Spleen (tissue), 7 donors: ENCODE results near the gene CIB1.

Source experiments
- POLR2A ChIP-seq, 3 donors: fragments of 450-650 bp; IDR thresholded peaks; one replicate each; pipeline ENCODE4 v1.5.1; 2017; ENCODE audit warnings: antibody characterized with exemption in 3 of 3, mild to moderate bottlenecking in 1 of 3
- TF ChIP-seq, protein P1 (sequence below), 11 experiments: fragments of 200-600 bp in 7 of 11; fragments of 450-650 bp in 4 of 11; sonication (generic) in 4 of 11; IDR thresholded peaks in 8 of 11; conservative IDR thresholded peaks in 3 of 11; 1 replicate in 7 of 11; 2 replicates in 4 of 11; pipeline versions ENCODE4 v1.4.0 to v1.8.0; 2016 to 2021; ENCODE audit warnings: antibody characterized with exemption in 11 of 11, inconsistent platforms in 4 of 11, mild to moderate bottlenecking in 1 of 11
- donor health status: DM: no; HTN: no; CAD: no; lungs with moderate emphysema.
- donor health status: DM: no; HTN: no; CAD: no.
- donor health status: DM: no; HTN: no; CAD: no.

DNA sequence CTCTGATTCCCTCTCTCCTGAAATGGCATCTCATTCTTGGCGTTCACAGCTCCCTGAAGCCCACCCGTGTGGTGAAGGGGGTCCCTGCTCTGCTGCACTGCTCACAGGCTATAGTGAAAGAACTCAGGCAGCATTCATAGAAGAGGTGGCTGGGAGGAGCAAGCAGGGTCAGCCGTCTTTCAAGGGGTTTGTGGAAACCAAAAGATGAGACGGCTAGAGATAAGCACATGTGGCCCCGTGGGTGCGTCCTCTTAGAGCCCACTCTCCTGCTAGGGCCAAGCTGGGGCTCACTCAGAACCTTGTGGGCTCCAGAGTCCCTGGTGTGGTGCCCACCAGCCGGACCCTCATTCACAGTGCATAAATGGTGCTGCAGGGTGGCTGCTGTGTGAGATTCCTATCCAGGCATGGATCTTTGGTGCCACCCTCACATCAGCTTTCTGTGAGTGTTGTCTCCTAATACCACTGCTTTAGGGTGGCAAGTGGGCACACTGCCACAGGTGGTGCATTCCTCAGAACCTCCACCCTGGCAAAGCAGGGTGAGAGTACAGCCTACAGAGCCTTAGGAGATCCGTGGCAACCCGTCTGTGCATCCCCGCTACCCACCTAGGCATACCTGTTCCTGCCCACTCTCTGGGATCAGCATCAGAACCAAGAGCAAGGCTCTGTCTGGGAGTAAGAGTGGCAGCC is 43.8 kb downstream of the CIB1 start:
- TF ChIP-seq, protein P1, sequence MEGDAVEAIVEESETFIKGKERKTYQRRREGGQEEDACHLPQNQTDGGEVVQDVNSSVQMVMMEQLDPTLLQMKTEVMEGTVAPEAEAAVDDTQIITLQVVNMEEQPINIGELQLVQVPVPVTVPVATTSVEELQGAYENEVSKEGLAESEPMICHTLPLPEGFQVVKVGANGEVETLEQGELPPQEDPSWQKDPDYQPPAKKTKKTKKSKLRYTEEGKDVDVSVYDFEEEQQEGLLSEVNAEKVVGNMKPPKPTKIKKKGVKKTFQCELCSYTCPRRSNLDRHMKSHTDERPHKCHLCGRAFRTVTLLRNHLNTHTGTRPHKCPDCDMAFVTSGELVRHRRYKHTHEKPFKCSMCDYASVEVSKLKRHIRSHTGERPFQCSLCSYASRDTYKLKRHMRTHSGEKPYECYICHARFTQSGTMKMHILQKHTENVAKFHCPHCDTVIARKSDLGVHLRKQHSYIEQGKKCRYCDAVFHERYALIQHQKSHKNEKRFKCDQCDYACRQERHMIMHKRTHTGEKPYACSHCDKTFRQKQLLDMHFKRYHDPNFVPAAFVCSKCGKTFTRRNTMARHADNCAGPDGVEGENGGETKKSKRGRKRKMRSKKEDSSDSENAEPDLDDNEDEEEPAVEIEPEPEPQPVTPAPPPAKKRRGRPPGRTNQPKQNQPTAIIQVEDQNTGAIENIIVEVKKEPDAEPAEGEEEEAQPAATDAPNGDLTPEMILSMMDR (IDR thresholded peaks at IDR 0.05 in 8 of 11, conservative IDR thresholded peaks at IDR 0.05 in 3 of 11), result no peak
- no peak for TF ChIP-seq POLR2A (IDR thresholded peaks at IDR 0.05)
